Vagina (tissue), 2 donors: Measurements from ENCODE around the gene RDH12. TPM values are rescaled to one million over a fixed set of nuclear protein-coding genes. Genes with fewer than 3 reads are reported as not detected.

Experiments used
- DNase-seq, 2 donors: peaks; one replicate each; pipeline ENCODE4 v3.0.0-alpha.2; 2017; ENCODE audit errors: extremely low spot score in 2 of 2
- H3K27ac ChIP-seq: fragments of 200-600 bp; sonication (generic); one replicate; pipeline ENCODE4 v1.5.1; 2019
- H3K27me3 ChIP-seq: fragments of 200-600 bp; sonication (generic); one replicate; pipeline ENCODE4 v1.5.1; 2019
- H3K36me3 ChIP-seq, 2 donors: fragments of 200-600 bp; sonication (generic); one replicate each; pipeline ENCODE4 v1.5.1; 2017 to 2019
- H3K4me1 ChIP-seq: fragments of 200-600 bp; sonication (generic); one replicate; pipeline ENCODE4 v1.5.1; 2019
- H3K4me3 ChIP-seq, 2 donors: fragments of 200-600 bp; sonication (generic); 1 replicate in 1 of 2; 2 replicates in 1 of 2; pipeline ENCODE4 v1.5.1; 2016 to 2019
- H3K9me3 ChIP-seq: fragments of 200-600 bp; sonication (generic); one replicate; pipeline ENCODE4 v1.5.1; 2019
- POLR2A ChIP-seq, 2 donors: fragments of 450-650 bp; IDR thresholded peaks; one replicate each; pipeline ENCODE4 v1.6.1; 2017; ENCODE audit warnings: antibody characterized with exemption in 2 of 2, mild to moderate bottlenecking in 2 of 2, moderate library complexity in 2 of 2
- POLR2AphosphoS5 ChIP-seq, 2 donors: sonication (generic); formaldehyde crosslinking; IDR thresholded peaks; one replicate each; pipeline ENCODE4 v1.9.0; 2017; ENCODE audit warnings: antibody characterized with exemption in 2 of 2, mild to moderate bottlenecking in 2 of 2, low read depth in 1 of 2; ENCODE audit not compliant: insufficient read depth in 1 of 2
- intact Hi-C: fragments of 100-400 bp; cut with DNase I; formaldehyde crosslinking; loops from one replicate; pipeline ENCODE4 v1.15.1; 2023
- total RNA-seq: library from RNA; depleted of rRNA; stranded (reverse); fragments of >200 nt; gene quantifications from one replicate; pipeline ENCODE4 v1.2.3, GENCODE V29; 2016
- TF ChIP-seq, protein P1 (sequence below), 3 experiments: fragments of 450-650 bp in 2 of 3; fragments of 200-600 bp in 1 of 3; sonication (generic) in 1 of 3; IDR thresholded peaks; one replicate each; pipeline ENCODE4 v1.5.1; 2017 to 2019; ENCODE audit warnings: antibody characterized with exemption in 3 of 3, mild to moderate bottlenecking in 2 of 3, moderate library complexity in 2 of 3

Gene RDH12
- total RNA-seq, 1 donor from 2014 or later: 15.0 TPM

DNA sequence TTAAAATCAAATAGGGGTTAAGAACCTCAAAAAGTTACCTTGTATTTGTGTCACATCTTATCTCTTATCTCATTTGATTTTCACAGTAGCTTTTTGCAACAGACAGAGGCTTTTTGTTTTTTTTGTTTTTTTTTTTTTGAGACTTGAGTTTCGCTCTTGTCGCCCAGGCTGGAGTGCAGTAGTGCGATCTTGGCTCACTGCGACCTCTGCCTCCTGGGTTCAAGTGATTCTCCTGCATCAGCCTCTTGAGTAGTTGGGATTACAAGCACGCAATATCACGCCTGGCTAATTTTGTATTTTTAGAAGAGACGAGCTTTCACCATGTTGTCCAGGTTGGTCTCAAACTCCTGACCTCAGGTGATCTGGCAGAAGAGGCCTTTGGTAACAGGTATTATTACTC, 25.7 kb downstream of the RDH12 start:
- Histone ChIP-seq H3K27me3 (no peaks in the 10 kb centered on the region), H3K4me1 (peaks cover 5% of the 10 kb centered on the region), H3K4me3 (no peak overlapping the region), H3K36me3 (no peaks in the 10 kb centered on the region), H3K9me3 (no peaks in the 10 kb centered on the region), H3K27ac (no peak overlapping the region)
- intact Hi-C loops: no loop called here
- DNase-seq: no peak
- TF ChIP-seq, protein P1, sequence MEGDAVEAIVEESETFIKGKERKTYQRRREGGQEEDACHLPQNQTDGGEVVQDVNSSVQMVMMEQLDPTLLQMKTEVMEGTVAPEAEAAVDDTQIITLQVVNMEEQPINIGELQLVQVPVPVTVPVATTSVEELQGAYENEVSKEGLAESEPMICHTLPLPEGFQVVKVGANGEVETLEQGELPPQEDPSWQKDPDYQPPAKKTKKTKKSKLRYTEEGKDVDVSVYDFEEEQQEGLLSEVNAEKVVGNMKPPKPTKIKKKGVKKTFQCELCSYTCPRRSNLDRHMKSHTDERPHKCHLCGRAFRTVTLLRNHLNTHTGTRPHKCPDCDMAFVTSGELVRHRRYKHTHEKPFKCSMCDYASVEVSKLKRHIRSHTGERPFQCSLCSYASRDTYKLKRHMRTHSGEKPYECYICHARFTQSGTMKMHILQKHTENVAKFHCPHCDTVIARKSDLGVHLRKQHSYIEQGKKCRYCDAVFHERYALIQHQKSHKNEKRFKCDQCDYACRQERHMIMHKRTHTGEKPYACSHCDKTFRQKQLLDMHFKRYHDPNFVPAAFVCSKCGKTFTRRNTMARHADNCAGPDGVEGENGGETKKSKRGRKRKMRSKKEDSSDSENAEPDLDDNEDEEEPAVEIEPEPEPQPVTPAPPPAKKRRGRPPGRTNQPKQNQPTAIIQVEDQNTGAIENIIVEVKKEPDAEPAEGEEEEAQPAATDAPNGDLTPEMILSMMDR (IDR thresholded peaks at IDR 0.05): no peak
- TF ChIP-seq POLR2AphosphoS5 (IDR thresholded peaks at IDR 0.05; ENCODE audit: insufficient read depth in 1 of 2, low read depth in 1 of 2): no peak
- TF ChIP-seq POLR2A (IDR thresholded peaks at IDR 0.05): no peak

- H3K27me3 ChIP-seq: no peaks in the 10 kb centered on the region
- DNase-seq: no peak
- H3K27ac ChIP-seq: no peak overlapping the region
- no peak for TF ChIP-seq POLR2A (IDR thresholded peaks at IDR 0.05)
- TF ChIP-seq, protein P1 (IDR thresholded peaks at IDR 0.05): no peak
- no peak for TF ChIP-seq POLR2AphosphoS5 (IDR thresholded peaks at IDR 0.05; ENCODE audit: insufficient read depth in 1 of 2, low read depth in 1 of 2)
- no peaks in the 10 kb centered on the region for H3K9me3 ChIP-seq
- no peaks in the 10 kb centered on the region for H3K4me1 ChIP-seq
- H3K36me3 ChIP-seq: no peaks in the 10 kb centered on the region
- H3K4me3 ChIP-seq: no peak overlapping the region
- intact Hi-C loops: no loop called here
Observed at GRCh38 chr14:67728258-67728657, 26.6 kb downstream of the RDH12 start.

- no peaks in the 10 kb centered on the region for H3K36me3 ChIP-seq
- H3K4me1 ChIP-seq: no peaks in the 10 kb centered on the region
- intact Hi-C loops: no loop called here
- DNase-seq: no peak
- no peaks in the 10 kb centered on the region for H3K9me3 ChIP-seq
- TF ChIP-seq POLR2AphosphoS5 (IDR thresholded peaks at IDR 0.05; ENCODE audit: insufficient read depth in 1 of 2, low read depth in 1 of 2) (no peak), POLR2A (IDR thresholded peaks at IDR 0.05) (no peak)
- TF ChIP-seq, protein P1 (IDR thresholded peaks at IDR 0.05): no peak
- no peaks in the 10 kb centered on the region for H3K27me3 ChIP-seq
- H3K27ac ChIP-seq: no peak overlapping the region
- H3K4me3 ChIP-seq: no peak overlapping the region
Observed at GRCh38 chr14:67729072-67729885, 27.6 kb downstream of the RDH12 start.

GRCh38 chr14:67733616-67734015, 31.9 kb downstream of the RDH12 start:
- intact Hi-C loops: no loop called here
- Histone ChIP-seq H3K4me3 (no peak overlapping the region), H3K4me1 (peaks cover under 1% of the 10 kb centered on the region), H3K27ac (no peak overlapping the region), H3K36me3 (no peaks in the 10 kb centered on the region), H3K27me3 (no peaks in the 10 kb centered on the region), H3K9me3 (no peaks in the 10 kb centered on the region)
- TF ChIP-seq POLR2A (IDR thresholded peaks at IDR 0.05): no peak
- DNase-seq: no peak

GRCh38 chr14:67734675-67735074, 33.0 kb downstream of the RDH12 start:
- no peak for TF ChIP-seq POLR2AphosphoS5 (IDR thresholded peaks at IDR 0.05; ENCODE audit: insufficient read depth in 1 of 2, low read depth in 1 of 2)
- no peak for TF ChIP-seq POLR2A (IDR thresholded peaks at IDR 0.05)
- TF ChIP-seq, protein P1 (IDR thresholded peaks at IDR 0.05): no peak
- DNase-seq: no peak
- H3K36me3 ChIP-seq: no peaks in the 10 kb centered on the region
- H3K27me3 ChIP-seq: no peaks in the 10 kb centered on the region
- H3K27ac ChIP-seq: no peak overlapping the region
- H3K4me3 ChIP-seq: no peak overlapping the region
- intact Hi-C loops: no loop called here
- peaks cover 5% of the 10 kb centered on the region for H3K4me1 ChIP-seq
- no peaks in the 10 kb centered on the region for H3K9me3 ChIP-seq
